ENCODE data around the gene C17orf75. TPM values are rescaled to one million over a fixed set of nuclear protein-coding genes. Genes with fewer than 3 reads are reported as not detected.

Gene C17orf75
- total and polyA plus RNA-seq, 2 donors (not counting 1 experiment from before 2014, with no cell fraction given), result 11.3 to 24.5 TPM

DNA sequence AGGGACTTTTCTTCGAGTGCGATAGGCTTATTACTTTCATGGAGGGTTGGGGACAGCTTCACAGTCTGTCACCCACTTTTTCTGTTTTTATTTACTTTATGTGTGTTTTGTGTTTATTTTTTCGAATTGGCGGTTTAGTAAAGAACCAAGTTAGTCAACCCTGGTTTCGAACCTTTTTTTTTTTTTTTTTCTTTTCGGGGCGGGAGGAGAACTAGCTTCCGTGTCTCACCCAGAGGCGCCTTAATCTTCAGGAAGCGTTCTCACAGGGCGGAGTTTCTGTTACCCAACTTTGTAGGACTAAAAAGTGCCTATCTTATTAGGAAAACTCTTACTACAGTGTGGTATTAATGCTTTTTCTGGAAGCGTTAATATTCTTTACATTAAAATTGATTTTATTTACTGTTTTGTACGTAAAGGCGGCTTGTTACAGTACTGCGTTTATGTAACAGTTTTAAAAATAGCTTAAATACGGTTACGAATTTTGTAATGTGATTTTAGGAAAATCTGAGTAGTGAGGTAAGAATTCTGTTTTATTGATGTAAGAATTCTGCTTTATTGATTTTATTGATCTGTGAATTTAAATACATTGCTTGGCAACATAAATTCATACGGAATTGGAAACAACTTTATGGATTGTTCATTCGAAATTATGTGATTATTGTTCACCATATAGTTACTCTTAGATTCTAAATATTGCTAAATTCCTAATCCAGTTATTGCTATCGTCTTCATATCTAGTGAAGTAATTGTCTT lies 8.9 kb upstream of the C17orf75 start:
- Histone ChIP-seq H4K20me1 (ENCODE audit: control insufficient read depth, insufficient read depth, low read length, poor library complexity, severe bottlenecking) (peaks cover 49% of the 10 kb centered on the region), H3K27ac (ENCODE audit: low read length in 2 of 2) (peak overlapping the region; percentile 86 to 98), H2AFZ (ENCODE audit: insufficient read depth, low read depth, low read length, poor library complexity, severe bottlenecking) (peak overlapping the region; percentile 94), H3K4me3 (ENCODE audit: control extremely low read depth in 1 of 5, extremely low read depth in 1 of 5, insufficient read depth in 1 of 5, low read depth in 2 of 5, low read length in 4 of 5) (peak overlapping the region; percentile 56 to 97 (median 89)), H3K4me1 (ENCODE audit: control insufficient read depth in 2 of 2, insufficient read depth in 2 of 2, low read length in 2 of 2) (peaks cover 30 to 40% of the 10 kb centered on the region in 2 donors), H3K27me3 (replicated peaks in 1 of 4; ENCODE audit: control extremely low read depth in 1 of 4, control insufficient read depth in 3 of 4, insufficient read depth in 4 of 4, low read length in 3 of 4) (no peaks in the 10 kb centered on the region), H3K9ac (ENCODE audit: low read length) (peak overlapping the region; percentile 97), H3K9me3 (ENCODE audit: control extremely low read depth in 1 of 3, control insufficient read depth in 2 of 3, insufficient read depth in 1 of 3, low read length in 2 of 3) (no peaks in the 10 kb centered on the region), H3K36me3 (replicated peaks in 1 of 2; ENCODE audit: control extremely low read depth in 1 of 2, control insufficient read depth in 1 of 2, extremely low read depth in 1 of 2, insufficient read depth in 2 of 2, low read length in 1 of 2) (peaks cover 2 to 31% of the 10 kb centered on the region in 2 experiments), H3K79me2 (ENCODE audit: control insufficient read depth, insufficient read depth, low read length) (peaks cover 74% of the 10 kb centered on the region), H3K4me2 (replicated peaks; ENCODE audit: low read depth, low read length, poor library complexity, severe bottlenecking) (peak overlapping the region; percentile 76)
- H3K9me3 Mint-ChIP-seq (ENCODE audit: insufficient read depth), result no peaks in the 10 kb centered on the region
- peak; percentile 5 for ATAC-seq (ENCODE audit: low read depth)
- H3K27me3 Mint-ChIP-seq, result no peaks in the 10 kb centered on the region
- intact Hi-C loops (cut with micrococcal nuclease), result loop anchor here (1.0 to 10.0 kb wide), 4 partner anchors 9 to 524 kb away; partner anchors contain the start of genes C17orf75 and MYO1D
- CTCF ChIA-PET, result interaction anchor here (1.0 kb wide), 1 partner anchor 10 kb away, joined by 4 read pairs; no protein-coding TSS in a partner anchor
- DNase-seq, result no peak
- peaks cover 42% of the 10 kb centered on the region for H3K4me1 Mint-ChIP-seq
- POLR2A ChIA-PET, result interaction anchor here (0.6 to 1.5 kb wide), 7 partner anchors 8 to 1547 kb away, joined by 3 to 4 read pairs (median 3); no protein-coding TSS in a partner anchor
- no peak for TF ChIP-seq EZH2 (IDR thresholded peaks at IDR 0.05; ENCODE audit: borderline replicate concordance, insufficient read depth, low read depth, low read length, poor library complexity, severe bottlenecking)
- TF ChIP-seq, protein P1, sequence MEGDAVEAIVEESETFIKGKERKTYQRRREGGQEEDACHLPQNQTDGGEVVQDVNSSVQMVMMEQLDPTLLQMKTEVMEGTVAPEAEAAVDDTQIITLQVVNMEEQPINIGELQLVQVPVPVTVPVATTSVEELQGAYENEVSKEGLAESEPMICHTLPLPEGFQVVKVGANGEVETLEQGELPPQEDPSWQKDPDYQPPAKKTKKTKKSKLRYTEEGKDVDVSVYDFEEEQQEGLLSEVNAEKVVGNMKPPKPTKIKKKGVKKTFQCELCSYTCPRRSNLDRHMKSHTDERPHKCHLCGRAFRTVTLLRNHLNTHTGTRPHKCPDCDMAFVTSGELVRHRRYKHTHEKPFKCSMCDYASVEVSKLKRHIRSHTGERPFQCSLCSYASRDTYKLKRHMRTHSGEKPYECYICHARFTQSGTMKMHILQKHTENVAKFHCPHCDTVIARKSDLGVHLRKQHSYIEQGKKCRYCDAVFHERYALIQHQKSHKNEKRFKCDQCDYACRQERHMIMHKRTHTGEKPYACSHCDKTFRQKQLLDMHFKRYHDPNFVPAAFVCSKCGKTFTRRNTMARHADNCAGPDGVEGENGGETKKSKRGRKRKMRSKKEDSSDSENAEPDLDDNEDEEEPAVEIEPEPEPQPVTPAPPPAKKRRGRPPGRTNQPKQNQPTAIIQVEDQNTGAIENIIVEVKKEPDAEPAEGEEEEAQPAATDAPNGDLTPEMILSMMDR (IDR thresholded peaks at IDR 0.05), result no peak
- WGBS (ENCODE audit: insufficient coverage), result 0% methylated on average over 2 of the region's 20 CpGs
- peak overlapping the region; percentile 100 for H3K27ac Mint-ChIP-seq
- peak overlapping the region; percentile 99 for H3K4me3 Mint-ChIP-seq
